ENCODE data around the gene MRGPRG.

The MRGPRG gene

GRCh38 chr11:3225159-3225758 is 6.6 kb upstream of the MRGPRG start:
- DNase-seq: no peak

DNA sequence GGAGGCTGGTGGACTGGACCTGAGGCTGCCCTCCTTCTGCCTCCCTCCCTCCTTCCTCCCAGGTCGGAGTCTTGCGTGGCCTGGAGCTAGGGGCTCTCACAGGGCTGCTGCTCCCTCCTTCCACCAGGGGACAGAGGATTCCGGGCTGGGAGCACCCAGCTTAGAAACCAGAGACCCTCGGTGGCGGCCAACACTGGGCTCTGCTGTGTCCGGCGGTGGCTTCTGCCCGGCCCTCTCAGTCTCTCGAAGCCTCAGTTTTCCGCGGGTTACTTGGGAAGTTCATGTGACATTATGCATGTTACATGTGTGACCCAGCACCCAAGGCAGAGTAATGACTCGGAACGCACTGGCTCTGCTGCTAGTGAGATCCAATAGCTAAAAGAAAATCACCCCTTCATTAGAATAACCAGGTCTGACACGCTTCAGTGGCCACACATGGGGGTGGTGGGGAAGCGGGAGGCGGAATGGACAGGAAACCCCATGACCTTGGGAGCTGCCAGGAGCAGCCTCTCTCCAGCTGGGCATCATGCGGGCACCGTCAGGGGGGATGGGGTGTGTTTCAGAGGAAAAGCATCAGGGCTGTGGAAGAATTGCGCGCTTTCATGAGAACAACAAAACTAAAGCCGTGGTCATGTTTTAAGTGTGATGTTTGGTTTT is 5.9 kb upstream of the MRGPRG start:
- DNase-seq: no peak

- DNase-seq: no peak
Measured at GRCh38 chr11:3223932-3224381, 5.3 kb upstream of the MRGPRG start.

- peak; percentile 36 for DNase-seq
Measured at GRCh38 chr11:3222941-3223915, 4.6 kb upstream of the MRGPRG start.

GRCh38 chr11:3222003-3222855 is 3.6 kb upstream of the MRGPRG start:
- DNase-seq: no peak

DNA sequence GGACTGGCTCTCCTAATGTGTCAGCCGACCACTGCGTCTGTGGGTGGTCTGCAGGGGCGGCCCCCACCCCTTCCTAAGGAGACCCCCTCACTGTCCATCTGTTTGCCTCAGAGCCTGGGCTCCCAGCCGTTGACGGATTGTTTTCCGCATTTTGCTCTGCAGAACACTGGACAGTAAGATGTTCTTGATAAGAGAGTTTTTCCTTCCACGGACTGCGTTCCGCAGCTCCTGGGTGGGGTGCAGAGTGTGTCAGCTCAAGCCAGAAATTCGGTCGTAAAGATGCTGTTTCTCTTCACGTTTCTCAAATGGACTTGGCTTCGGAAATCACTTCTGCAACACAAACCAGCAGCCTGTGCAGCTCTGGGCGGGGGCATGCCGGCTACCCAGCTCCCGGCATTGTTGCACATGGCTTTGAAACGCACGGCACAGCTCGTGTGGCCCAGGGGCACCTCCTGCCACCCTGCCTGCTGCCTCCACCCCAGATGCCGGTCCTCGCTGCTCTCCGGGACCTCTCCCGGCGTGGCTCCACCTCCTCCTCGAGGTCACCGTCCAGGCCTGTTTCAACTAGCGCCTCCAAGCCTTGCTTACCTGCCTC is 2.9 kb upstream of the MRGPRG start:
- peak; percentile 37 for DNase-seq

DNA sequence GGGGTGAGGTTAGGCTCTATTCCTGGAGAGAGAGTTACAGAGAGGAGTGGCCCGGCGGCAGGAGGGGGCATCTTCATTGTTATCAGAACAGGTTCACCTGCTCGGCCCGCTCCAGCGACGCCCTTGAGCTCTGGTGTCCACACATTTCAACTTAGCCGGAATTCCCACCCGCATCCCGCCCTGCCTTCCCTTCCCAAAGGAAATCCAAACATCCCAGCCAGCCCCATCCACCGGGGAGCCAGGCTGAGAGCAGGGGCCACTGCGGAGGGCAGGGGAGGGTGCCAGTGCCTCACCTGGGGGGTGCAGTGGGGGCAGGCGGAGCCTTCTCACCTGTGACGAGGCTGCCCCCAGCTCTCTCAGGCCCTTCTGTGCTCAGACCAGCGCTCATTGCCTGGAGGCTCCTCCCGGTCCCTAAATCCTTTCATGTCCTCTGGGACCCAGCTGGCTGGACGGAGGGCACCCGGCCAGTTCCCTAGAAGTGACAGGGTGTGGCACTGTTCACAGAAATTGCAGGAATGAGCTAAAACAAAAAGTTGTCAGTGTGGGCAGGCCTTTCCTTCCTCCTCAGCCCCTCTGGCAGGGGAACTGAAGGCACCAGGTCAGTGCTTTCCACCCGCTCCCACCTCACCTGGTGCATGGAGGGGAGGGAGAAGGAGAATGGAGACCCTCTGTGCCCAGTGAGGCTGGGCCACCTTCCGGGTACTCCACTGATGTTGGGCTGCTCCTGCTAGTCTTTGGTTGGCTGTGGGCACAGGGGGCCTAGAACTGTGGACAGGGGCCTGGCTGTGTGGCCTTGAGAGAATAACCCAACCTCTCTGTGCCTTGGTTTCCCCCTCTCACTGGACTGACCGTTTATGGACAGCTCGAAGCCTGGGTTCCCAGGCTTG is 2.2 kb upstream of the MRGPRG start:
- DNase-seq: no peak

DNA sequence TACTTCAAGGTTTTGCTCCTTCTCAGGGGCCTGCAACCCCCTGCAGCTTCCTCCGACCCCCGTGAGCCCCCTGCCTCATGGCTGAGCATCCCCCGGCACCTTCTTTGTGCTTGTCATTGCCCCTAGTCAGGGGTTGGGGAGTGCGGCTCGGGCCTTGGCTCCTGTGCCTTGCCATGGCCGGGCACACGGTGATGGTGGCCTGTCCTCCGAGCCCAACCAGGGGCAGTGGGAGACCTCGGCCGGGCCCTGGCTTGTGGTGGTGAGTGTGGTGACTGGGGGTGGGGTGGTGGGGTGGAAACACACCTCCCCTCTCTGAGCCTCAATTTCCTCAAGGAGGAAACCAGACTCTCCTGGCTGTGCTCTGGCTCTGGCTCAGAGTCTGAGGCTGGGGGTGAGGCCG is 1.5 kb upstream of the MRGPRG start:
- DNase-seq: peak; percentile 35

GRCh38 chr11:3219281-3219892 is 774 bp upstream of the MRGPRG start:
- peak; percentile 38 for DNase-seq

DNA sequence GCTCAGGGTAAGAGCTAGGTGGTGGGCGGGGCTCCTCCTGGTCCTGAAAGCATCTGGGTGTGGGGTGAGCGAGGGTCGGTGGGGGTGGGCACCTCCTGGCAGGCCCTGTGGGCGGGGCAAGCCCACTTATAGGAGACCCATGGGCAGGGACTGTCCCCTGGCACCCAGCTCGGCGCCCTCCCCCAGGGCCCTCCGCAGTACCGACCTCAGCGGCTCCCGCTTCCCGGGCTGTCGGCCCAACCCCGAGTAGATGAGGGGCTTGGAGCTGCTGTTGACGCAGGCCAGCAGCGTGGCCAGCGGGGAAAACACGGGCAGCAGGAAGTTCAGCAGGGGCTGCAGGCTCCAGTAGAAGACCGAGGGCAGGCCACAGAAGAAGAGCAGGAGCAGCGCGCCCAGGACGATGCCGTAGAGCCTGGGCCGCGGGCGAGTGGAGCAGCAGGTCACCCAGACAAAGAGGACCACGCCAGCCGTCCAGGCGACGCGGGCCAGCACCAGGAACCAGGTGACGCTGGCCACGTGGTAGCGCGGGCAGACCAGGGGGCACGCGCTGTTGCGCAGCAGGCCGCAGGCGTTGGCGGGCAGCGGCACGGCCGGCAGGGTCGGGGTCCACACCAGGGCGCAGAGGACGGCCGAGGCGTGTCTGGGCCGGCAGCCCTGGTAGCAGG is 663 bp downstream of the MRGPRG start:
- no peak for DNase-seq

DNA sequence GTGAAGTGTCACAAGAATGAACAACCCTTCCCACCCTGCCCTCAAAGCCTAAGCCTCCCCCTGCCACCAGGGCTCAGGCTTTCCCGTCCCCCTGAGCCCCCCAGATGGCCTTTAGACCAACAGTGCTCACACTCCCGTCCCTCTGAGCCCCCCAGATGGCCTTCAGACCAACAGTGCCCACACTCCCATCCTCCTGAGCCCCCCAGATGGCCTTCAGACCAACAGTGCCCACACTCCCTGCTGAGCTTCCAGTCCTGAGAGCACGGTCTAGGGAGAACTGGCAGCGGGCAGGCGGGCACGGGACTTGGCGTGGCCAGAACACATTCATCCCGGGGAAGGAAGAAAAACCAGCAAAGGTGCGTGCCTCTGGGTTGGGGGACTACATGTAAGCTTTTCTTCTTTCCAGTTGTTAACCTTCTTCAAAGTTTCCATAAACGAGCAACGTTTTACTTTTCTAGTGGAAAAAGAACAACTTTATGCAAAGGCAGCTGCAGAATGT is 2.5 kb downstream of the MRGPRG start:
- peak; percentile 37 for DNase-seq

DNA sequence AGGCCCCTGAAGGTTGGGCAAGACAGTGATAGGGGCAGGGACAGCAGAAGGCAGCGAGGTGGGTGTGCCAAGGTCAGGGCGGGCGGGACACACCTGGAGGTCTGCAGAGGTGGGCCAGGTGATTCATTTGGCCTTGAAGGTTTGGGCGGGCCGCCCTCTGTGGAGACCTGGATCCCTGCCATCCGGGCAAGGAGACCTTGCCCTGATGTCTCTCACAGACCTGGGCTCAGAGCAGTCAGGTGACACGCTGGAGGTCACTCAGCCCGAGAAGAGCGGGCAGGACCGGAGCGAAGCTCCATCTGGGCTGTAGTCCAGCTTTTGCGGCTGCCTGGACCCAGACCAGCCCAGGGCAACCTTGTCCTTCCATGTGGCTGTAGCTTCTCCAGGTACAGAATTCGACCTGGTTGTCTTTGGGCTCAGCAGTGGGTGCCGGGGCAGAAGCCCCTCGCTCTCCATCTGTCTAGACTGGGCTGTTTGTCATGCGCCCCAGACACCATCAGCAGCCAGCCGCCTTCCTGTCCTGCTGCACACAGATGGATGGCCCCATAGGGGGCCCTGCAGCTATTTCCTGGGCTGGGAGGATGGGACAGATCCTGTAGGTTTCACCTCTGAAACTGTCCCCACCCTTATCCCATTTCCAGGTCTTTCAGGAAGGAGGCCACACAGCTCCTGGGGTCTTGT is 3.1 kb downstream of the MRGPRG start:
- no peak for DNase-seq

DNA sequence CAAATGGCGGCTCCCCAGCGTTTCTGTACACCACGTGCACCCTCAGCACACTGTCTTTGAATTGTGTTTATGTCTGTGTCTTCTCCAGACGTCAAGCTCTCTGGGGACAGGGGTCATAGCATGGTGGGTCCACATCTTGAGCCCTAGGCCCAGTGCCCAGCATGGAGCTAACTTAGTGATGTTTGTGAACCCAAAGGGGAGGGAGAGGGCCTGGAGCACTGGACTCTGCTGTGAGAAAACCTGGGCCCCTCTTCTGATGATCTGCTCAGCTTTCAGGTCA is 4.3 kb downstream of the MRGPRG start:
- no peak for DNase-seq

DNA sequence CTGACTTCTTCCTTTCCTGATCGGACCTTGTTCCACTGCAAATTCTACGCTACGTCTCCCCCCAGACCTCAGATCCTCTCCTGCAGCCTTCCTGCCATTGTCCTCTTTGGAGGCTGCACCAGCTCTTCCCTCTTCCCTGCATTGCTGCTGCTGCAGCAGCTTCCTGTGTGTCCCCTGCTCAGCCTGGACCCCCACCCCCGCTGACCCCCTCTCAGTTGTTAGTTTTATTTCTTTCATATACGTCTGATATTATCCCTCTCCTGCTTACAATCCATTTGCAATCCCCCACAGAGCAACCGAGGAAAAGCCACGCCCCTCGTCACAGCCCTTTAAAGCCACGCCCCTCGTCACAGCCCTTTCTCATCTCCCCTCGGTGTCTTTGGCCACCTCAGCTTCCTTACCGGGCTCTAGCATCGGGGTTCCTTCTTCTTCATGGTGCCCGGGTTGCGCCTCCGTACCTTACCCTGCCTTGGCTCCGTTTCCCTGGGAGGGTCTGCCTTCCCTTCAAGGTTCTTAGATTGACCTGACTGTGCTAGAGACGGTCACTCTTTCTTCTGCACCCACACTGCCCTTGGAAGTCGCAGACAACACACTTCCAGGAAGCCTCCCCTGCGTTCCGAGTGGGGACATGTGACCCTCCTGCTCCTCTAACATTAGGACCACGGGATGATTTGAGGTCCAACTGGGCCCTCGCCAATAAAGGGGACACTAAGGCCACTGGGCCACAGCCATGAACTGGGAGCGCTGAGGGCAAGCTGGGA is 4.8 kb downstream of the MRGPRG start:
- DNase-seq: no peak

DNA sequence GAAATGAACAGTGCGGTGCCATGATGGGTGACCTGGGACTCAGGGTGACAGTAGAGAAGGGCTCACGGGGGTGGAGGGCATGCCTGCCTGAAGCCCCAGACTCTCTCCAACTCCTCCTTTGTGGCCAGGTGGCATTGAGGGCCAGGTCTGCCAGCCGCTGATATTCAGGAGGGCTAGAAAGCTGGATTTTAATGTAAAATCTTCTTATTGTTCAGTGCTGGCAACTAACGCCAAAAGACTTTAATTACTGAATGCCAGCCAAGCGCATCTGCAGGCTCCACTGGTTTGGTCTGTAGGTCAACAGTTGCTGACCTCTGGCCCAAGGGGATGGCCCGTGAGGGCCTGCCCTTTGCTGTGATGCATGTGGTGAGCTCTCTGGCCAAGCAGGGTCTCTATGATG is 10.3 kb downstream of the MRGPRG start:
- no peak for DNase-seq

GRCh38 chr11:3207526-3208189 is 11.0 kb downstream of the MRGPRG start:
- DNase-seq: no peak

GRCh38 chr11:3206922-3207204 is 11.8 kb downstream of the MRGPRG start:
- no peak for DNase-seq

GRCh38 chr11:3206156-3206921 is 12.3 kb downstream of the MRGPRG start:
- no peak for DNase-seq

Data from right forelimb (tissue), 1 donor.